Measurements from ENCODE around the gene TMEM245.

DNA sequence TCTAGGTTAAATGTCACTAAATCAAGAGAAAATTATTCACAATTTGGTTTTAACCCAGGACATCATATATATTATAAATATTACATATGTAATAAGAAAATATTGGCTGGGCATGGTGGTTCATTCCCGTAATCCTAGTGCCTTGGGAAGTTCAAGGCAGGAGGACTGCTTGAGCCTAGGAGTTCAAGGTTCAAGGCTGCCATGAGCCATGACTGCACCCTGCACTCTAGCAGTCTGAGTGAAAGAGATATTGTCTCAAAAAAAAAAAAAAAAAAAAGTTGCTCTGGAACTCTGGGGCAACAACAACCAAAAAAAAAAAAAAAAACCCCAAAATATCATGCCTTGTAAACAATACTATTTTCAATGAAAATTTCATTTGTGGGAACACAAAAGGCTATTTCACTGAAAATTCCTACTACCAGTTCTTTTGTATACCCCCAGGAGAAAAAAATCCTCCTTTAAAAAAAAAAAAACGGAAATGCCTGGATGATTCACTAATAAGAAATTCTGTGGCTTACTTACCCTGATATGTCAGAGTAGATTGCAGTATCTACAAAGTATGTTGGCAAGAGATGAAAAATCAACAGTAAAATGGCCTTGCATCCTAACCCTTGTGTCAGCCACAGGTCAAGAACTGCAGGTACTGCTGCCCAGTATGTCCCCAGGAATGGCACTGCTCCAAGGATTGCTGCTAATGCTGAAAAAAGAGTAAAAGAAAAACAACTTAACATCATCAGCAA lies 83.9 kb downstream of the TMEM245 start:
- TF ChIP-seq, protein P1, sequence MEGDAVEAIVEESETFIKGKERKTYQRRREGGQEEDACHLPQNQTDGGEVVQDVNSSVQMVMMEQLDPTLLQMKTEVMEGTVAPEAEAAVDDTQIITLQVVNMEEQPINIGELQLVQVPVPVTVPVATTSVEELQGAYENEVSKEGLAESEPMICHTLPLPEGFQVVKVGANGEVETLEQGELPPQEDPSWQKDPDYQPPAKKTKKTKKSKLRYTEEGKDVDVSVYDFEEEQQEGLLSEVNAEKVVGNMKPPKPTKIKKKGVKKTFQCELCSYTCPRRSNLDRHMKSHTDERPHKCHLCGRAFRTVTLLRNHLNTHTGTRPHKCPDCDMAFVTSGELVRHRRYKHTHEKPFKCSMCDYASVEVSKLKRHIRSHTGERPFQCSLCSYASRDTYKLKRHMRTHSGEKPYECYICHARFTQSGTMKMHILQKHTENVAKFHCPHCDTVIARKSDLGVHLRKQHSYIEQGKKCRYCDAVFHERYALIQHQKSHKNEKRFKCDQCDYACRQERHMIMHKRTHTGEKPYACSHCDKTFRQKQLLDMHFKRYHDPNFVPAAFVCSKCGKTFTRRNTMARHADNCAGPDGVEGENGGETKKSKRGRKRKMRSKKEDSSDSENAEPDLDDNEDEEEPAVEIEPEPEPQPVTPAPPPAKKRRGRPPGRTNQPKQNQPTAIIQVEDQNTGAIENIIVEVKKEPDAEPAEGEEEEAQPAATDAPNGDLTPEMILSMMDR (conservative IDR thresholded peaks at IDR 0.05), result no peak
- TF ChIP-seq ZFX (IDR thresholded peaks at IDR 0.05), result no peak

Data from C4-2B (cell line).